Astrocyte of the hippocampus (primary cell): ENCODE results near the gene CAPS.

Experiments
- DNase-seq: peaks from one replicate; pipeline ENCODE4 v3.0.0; 2011; ENCODE audit warnings: low read depth, low spot score

CAPS gene

DNA sequence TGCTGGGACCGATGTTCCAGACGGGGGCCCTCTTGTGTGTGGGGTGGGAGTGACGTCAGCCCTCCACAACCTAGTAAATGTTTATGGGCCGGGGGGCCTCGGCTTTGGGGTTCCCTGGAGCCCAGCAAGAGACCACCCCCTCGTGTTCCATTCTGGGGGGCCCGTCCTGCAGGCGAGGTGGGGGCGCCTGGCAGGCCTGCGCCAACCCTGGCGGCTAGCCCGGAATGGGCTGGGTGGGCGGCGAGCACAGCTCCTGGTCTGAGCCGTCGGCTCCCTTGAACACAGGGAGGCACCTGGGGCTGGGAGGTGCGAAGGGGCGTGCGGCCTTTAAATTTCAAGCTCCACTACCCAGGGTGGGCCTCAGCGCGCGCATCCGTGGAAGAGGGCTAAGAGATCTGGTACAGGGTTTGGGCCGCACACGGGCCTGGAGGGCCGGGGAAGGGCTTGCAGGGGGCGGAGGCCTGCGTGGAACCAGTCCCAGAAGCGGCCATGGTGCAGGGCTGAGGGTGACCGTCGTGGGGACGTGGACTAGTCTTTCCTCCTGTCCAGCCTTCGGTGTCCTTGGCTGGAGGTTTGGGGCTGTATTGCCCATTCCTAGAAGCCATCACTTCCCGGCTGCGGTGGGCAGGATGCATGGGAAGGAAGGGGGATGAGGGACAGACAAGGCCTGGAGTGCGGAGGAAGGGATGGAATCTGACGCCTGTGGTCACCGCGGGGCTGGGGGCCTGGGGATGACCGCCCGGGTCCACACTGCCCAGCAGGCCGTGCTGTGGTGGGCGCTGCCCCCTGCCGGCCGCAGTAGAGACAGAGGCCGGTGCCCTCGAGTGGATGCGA is 21.9 kb upstream of the CAPS start:
- peak; percentile 77 for DNase-seq

DNA sequence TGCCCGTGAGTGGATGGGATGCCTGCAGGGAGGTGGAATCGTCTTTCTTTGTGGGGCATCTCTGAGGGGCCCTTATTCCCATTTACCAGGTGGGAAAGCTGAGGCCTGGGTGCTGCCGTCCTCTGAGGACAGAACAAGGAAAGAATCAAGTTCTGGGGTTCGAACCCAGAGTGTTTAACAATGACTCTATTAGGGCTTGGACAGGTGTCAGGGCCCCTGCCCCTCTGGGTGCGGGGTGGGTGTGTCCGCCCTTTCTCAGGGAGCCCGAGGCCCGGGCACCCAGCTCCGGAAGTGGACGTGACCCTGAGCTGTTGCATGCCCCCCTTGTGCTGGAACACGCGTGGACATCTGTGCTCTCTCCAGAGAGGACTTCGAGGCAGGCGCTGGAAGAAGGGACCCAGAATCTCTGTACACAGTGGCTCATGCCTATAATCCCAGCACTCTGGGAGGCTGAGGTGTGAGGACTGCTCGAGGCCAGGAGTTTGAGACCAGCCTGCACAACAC is 21.2 kb upstream of the CAPS start:
- DNase-seq = no peak

DNA sequence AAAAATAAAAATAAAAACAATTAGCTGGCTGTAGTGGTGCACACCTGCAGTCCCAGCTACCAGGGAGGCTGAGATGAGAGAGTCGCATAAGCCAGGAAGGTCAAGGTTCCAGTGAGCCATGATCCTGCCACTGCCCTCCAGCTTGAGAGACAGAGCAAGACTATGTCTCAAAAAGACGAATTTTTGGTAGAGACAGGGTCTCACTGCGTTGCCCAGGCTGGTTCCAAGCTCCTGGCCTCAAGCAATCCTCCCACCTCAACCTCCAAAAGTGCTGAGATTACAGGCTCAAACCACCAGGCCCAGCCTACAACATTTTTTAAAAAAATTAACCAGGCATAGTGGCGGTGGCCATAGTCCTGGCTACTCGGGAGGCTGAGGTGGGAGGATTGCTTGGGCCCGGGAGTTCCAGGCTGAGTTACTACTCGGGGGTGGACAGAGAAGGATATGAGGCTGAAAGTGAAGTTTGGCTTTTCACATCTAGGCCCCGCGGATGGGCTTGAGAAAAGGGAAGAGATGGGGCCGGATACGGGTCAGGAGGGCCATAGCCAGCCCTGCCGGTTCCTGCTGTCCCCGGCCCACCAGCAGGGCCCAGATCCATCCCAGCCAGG is 20.7 kb upstream of the CAPS start:
- no peak for DNase-seq

DNA sequence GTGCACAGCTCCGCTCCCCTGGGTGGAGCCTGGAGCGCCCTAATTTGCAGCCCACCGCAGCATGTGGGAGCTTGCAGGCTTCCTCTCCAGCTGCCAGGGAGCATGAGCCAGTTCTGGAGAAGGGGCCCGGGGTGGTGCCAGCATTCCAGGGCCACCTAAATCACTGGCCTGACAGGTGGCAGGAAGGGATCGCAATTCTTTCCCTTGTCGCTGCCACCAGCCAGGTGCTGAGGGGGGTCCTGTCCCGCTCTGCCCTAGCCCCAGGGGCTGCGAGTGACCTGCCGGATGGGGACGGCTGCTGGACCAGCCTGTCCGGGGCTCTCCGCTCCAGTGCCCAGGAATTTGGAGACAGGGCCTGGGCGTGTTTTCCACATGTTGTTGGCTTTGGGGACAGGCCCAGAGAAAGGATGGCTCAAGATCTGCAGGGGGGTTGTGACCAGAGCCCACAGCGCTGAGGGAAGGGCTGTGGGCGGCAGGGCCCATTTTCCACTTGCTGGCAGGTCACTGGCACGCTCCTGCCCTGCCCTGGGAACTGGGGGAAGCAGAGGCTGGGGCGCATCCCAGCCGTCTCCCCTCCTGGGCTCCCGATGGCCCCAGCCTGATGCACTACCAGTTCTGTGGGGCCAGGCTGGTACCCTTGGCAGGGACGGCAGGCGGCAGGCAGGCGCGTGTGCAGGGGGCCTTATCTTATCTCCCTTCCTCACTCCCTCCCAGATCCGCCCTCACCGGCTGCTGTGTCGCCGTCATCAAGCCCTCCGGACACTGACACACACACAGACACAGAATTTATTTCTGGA is 19.9 kb upstream of the CAPS start:
- no peak for DNase-seq

DNA sequence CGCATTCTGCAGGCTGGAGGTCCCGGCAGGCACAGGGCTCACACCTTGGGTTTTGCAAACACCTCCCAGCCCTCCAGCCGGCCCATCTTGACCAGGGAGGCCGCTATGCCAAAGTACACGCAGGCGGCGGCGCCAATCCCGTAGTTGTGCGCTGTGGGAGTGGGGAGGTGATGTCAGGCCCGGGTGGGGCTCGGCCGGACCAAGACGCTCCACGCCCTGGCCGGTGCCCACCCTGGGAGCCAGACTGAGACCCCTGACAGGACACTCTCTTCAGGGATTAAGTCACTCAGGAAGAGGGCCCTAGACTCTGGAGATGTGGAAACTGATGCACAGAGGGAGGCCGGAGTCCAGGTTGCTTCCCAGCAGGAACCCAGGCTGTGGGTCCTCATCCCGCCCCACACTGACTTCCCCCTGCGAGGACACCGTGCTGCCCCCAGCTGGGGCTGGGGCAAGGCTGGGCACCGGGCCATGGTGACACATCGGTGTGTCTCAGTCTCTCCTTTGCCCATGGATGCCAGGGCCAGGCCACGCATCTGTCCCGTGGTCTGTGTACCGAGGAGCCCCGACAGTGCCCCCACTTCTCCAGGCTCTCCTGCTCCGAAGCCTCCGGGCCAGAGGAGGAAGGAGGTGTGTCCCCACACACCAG is 19.2 kb upstream of the CAPS start:
- no peak for DNase-seq

DNA sequence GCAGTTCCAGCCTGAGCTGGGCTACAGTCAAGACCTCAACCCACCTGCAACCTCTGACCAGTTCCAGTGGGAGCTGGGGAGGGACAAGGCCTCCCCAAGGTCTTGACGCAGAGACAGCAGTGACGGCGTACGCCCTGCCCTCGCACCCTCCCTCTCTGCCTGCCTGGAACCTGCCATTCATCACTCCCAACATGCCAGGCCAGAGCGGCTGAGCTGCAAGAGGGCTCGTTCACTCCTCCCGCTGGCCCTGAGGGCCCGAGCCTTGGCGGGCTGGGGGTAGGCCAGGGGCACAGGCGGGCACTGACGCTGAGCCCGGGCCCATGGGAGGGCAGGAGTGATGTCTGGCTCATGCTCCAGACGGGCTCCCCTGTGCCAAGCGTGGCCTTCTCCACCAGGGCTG is 18.6 kb upstream of the CAPS start:
- no peak for DNase-seq

DNA sequence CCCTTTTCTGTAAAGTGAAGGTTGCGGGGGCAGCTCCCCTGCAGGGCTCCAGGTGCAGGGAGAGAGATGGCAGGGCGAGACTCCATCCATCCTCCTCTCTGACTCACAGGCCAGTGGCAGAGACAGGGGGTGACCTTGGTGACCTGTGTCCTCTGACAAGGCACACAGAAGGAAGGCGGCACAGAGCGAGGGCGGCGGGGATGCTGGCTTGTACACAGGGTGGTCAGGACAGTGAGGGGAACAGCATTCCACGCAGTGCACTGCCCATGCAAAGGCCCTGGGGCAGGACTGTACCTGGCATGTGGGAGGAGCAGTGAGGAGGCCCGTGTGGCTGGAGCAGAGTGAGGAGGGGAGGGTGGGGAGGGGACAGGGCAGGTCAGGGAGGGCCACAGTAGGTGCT is 18.2 kb upstream of the CAPS start:
- no peak for DNase-seq

DNA sequence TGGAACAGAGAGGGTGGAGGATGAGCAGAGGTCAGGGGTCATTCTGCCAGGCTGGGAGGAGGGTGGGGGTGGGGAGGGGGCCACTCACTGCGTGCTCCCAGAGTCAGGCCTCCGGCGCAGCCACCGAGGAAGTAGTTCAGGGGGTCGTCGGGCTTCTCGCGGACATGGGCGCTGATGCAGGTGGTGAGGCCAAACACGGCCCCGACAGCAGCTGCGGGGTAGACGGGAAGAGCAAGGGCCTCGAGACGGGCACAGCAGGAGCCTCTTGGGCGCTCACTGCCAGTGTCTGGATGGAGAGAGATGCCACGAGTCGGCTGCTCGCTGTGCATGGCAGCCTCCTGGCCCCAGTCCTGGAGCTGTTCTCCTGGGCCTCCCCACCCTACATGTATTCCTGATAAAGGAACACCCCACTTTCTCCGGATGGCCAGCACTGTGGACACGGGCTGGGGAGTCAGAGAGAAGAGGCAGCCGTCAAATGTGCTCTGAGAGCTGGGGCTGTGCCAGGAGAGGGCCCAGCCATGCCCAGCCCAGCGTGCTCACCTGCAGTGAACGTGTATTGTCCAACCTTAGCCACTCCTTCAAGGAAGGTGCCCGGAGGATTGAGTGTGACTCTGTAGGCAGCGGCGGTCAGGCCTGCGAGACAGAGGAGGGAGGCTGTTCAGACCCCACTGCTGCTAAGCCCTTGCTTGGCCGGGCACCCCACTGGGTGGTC is 17.5 kb upstream of the CAPS start:
- DNase-seq = no peak

DNA sequence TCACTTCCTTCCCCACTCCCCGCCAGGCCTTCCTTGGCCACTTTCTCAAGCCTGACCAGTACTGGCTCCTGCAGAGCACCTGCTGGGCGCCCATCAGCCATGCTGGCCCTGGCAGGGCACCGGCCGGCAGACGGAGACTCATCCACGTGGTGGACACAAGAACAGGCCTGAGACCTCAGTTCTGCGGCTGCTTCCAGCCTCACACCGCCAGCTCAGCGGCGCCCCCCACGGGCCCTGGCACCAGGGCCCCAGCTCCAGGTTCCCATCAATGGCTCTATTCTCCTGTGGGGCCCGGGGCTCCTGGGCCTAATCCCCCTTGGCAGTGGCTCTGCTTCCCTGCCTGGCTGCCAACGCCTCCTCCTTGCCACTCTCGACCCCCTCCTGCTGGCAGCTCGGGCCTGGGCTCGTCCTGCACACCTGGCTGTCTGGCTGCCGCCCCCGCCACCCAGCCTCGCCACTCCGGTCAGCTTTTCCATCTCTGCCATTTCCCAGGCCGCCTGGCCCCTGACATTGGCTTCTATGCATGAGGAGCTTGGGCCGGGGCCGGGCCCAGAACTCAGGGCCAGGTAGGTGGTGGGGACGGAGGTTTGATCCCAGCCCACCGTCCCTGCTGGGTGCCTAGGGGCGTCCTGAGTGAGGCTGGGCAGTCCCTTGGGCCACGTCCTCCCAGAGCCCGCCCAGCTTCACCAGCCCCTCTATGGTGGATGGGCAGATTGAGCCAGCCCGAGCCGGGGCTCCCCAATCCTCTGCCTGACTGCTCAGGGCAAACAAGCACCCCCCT is 16.7 kb upstream of the CAPS start:
- DNase-seq = no peak

DNA sequence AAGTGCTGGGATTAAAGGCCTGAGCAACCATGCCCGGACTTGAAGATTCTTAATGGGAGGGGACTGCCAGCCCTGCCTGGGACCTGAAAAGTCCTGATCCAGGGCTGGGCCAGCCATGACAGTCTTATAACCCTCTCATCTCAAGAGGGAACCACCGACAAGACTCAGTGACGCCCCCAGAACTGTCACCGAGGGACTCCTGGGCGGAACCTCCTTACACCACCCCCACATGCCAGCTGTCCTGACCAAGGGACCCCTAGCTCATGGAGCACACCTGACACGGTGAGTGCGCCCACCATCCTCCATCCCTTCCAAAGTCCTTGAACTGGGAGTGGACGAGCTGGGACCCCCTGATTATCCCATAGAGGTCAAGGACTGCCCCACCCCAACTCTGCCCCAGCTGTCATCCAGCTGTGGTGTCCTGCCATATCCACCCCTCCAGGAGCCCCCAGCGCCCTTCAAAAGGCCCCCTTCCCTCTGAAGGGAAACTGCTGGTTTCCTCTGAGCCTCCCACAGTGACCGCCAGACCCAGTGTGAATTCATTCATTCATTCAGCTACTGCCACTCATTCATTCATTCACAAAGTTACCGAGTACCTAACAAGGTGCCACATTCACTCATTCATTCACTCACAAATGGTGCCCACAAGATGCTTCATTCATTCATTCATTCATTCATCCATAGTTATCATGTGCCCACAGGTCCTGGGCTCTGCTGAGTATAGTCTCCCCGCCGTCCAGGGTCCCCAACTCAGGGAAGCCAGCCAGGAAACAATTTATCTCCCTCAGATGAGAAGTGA is 14.1 kb upstream of the CAPS start:
- no peak for DNase-seq

DNA sequence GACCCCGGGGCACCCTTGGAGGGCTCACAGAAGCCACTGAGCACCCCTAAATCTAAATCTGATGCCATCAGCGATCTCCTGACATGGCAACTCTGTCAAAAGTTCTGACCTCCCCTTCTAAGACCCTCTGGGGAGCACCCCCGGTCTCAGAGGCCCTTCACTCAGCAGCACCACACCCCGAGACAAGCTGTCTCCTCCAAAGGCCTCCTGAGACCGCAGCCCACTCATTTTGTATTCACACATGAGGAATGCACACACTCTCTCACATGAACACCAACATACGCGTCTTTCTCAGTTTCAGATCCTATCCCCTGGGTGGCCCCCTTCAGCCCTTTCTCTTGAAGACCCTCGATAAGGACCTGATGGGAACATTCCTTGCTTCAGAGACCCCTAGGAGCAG is 13.1 kb upstream of the CAPS start:
- no peak for DNase-seq

DNA sequence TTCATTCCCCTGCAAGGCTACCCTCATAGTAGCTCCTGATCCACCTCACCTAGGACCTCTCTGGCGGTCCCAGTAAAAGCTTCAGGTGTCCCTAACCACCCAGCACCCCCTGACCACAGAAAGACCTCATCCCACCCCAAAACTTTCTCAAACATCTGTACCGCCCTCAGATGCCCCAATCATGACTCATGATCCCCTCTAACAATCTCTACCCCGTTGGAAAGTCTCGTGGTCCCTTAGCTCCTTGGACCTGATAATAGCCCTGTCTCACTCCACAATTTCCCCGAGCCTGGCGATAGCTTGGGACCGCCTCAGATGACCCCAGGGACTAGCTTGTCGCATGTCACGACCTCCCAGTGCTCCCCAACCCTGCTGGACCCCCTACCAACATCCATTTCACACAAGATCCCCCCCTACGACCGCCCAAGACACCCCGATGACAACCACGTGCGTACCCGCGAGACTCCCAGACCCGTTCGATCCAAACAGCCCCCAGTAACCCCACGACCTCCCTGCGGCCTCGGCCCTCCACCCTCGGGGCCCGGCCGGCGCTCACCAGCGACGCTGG is 10.9 kb upstream of the CAPS start:
- DNase-seq = peak; percentile 56

DNA sequence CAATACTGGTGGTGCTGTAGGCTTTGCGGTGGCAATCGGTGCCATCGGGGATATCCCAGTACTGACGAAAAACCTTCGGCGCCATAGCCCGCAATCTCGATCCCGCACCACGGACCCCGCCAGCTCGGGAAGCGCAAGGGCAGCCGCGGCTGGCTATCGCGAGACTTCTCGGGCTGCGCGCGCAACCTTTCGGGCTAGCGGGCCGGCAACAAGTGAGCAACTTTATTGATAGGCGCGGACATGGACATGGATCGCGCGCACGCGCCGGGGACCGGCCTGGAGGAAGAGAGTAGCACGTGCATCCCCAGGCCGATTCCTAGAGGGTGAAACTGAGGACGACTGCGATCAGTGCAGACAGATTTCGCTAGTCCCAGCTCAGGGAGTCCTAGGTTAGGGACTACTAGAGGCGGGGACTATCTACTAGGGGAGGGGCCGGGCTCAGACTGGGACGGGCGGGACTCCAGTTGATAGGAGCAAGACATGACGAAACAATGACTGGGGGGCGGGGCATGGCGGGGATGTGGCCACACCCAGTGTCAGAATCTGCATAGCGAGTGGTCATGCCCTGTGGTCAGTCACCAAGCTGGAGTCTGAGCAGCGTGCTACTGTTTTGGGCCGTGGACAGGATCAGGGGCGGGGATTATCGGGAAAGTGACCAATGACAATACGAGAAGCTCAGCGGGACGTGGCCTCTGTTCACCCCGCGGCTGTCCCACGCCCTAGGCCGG is 10.3 kb upstream of the CAPS start, which contains the start of gene NDUFA11:
Gene NDUFA11 (minus strand): TSS at position 167 of the 728 bp plus-strand sequence. CDS start 82 bp downstream, at position 85.
- DNase-seq = peak; percentile 98

DNA sequence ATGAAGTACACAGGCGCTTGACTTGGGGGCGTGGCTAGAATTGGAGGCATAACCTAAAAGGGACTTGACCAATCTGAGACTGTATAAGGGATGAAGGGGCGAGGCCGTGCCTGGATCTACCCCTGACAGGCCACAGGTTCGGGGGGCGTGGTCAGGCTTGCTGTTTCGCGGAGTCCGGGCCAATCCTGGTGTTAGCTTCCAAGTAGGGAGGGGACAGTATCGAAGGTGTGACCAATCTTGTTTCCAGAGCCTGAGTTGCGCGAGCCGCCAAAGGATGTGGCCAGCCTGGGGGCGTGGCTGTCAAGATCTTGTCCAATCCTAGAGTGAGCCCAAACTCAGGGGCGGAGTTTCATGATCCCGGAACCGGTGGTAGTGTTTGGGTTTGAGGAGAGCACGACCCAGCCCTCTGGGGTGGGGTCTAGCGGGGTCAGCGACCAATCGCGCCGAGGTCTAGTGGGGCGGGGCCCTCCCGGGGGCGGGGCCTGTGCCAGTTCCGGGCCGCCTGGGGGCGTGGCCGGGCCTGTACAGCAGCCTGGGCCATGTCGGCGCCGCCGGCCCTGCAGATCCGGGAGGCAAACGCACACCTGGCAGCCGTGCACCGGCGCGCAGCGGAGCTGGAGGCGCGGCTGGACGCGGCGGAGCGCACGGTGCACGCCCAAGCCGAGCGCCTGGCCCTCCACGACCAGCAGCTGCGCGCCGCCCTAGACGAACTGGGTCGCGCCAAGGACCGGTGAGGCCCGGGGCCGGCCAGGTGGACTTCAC is 9.5 kb upstream of the CAPS start, which contains the start of gene VMAC:
Gene VMAC (plus strand): TSS at position 521 of the 762 bp plus-strand sequence. CDS start 19 bp downstream, at position 540.
- peak; percentile 100 for DNase-seq

DNA sequence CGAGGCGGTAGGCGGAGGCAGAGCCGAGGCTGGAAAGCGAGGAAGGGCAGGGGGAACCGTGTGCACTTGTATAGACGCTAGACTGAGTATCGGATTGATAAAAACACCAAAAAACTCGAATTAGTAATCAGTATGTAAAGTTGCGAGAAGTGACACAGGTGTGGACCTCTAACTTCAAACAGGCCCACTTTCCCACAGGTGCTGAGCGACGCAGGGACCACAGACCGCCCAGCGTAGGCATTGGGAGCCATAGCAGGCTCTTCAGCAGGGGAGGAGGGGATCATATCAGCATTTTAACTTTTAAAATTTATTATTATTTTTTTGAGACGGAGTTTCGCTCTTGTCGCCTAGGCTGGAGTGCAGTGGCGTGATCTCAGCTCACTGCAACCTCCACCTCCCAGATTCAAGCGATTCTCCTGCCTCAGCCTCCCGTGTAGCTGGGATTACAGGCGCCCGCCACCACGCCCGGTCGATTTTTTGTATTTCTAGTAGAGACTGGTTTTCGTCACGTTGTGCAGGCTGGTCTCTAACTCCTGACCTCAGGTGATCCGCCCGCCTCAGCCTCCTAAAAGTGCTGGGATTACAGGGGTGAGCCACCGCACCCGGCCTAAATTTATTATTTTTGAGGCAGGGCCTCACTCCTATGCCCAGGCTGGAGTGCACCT is 8.8 kb upstream of the CAPS start:
- no peak for DNase-seq

DNA sequence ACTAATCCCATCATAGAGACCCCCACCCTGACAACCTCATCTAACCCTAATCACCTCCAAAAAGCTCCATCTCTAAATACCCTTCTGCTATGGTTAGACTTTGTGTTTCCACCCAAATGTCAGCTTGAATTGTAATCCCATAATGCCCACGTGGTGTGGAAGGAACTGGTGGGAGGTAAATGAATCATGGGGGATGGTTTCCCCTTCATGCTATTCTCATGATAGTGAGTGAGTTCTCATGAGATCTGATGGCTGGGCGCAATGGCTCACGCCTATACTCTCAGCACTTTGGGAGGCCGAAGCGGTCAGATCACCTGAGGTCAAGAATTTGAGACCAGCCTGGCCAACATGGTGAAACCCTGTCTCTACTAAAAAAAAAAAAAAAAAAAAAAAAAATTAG is 6.8 kb upstream of the CAPS start:
- no peak for DNase-seq
